NCI-H510A treated with DMSO at 0.1 percent for 48 hours (cell line): ENCODE results near the gene CTNS.

Experiments
- DNase-seq: peaks from one replicate; lab custom pipeline; 2025; lab: John Stamatoyannopoulos, UW

The CTNS gene

DNA sequence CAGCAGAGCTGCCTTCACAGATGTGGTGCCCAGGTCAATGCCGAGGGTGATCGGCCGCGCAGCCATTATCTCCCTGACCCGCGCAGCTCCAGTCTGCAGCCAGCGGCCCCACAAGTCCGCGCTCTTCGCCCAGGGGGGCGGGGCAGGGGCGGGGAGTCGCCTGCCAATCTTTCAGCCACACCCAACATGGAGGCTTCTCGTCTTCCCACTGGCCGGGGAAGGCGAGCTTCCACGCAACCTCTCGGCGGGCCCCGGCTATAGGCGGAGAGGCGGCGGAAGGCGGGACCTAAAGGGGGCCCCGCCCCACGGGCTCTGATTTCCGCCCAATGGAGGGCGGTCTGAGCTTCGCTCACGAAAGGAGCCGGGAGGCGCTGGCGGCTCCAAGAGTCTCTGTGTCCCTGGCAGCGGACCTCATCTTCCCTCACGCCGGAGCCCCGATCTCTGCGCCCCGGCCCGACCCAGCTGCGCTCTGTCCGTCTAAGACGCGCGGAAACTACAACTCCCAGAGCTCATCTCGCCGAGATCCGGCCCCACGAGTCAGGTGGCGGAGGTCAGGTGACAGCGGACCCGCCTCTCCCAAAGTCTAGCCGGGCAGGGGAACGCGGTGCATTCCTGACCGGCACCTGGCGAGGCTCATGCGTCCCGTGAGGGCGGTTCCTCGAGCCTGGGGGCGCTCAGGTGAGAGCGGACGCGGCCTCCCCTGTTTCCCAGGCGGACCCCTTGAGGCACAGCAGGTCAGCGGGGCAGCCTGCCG, at the start of gene CTNS, which contains the start of gene SHPK:
TSS of gene CTNS (plus strand) at position 607 of the 754 bp plus-strand sequence. CDS start 3,447 bp downstream, outside the sequence.
TSS of gene SHPK (minus strand) at position 97 of the 754 bp plus-strand sequence. CDS start at position 66, 31 bp downstream.
- DNase-seq, result peak; percentile 89

DNA sequence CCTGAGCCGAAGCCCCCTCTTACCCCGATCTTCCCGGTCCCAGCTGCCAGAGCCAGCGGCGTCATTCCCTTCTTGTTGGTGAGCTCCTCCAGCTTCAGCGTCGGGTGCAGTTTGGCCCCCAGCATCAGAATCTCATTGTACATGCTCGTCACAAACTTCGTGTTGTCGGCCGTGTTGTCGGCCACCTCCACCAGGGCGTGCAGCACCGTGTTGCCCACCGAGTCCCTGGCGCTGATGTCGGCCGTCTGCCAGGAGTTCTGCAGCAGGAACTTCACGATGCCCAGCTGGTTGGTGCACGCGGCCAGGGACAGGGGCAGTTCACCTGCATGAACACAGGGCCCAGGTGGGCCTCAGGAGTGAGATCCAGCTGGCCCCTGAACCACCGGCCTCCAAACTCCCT, 46.8 kb upstream of the CTNS start:
- DNase-seq, result no peak

DNA sequence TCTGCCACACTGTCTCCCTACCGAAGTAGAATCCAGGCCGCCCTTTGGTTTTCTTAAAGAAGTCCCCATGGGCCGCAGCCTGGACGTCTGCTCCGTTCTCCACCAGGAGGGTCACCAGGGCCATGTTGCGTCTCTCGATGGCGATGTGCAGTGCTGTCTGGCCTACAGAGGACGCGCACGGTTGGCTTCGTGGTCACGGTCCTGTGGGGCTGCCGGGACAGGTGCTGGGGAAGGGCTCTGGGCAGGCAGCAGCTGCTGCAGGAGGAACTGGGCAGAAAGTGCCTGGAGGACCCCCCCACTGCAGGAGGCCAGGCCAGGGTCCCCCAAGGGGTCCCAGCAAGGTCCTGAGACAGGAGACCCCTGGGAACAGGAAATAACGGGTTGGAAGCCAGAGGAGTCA, 46.3 kb upstream of the CTNS start:
- no peak for DNase-seq

DNA sequence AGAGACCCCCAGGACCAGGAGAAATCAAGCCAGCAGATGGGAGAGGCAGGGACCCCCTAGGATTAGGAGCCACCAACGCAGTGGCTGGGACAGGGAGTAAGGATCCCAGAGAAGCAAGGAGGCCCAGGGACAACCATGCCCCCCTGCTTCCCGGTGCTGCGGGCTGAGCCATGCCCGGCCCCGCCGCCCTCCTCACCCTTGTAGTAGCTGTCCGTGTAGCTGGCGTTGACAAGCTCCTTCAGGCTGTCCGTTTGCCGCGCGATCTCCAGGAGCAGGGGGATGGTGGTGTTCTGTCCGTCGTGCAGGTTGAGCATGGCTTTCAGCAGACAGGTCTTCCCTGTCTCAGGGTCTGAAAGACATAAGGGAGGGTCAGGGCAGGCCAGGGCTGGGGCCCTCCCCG, 45.8 kb upstream of the CTNS start:
- DNase-seq, result no peak

DNA sequence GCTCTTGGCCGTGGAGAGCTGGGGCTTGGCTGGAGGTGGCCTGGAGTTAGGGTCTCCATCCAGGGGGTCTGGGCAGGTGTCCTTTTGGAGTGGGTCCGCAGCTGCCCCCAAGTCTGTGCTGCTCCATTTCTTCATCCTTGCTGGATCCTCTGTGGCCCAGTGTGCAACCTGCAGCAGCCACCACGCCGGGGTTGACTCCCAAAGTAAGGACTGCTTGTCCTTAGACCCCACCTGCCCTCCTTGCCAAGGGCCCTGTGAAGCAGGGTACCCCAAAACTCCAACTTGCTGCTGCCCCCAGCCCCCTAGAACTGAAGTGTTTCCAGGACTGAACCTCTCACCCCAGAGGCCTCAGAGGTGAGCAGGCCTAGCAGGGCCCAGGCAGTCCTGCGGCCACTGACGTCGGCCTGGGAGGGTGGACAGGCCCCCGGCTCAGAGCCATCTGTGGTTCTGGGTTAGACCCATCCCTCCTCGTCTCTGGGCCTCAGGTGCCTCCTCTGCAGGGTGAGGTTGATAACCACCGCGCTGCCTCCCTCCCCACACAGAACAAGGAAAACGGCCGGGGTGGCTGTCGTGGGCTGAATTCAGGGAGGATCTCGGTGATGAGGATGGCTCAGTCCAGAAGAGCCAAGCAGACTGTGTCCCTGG, 44.2 kb upstream of the CTNS start:
- no peak for DNase-seq

DNA sequence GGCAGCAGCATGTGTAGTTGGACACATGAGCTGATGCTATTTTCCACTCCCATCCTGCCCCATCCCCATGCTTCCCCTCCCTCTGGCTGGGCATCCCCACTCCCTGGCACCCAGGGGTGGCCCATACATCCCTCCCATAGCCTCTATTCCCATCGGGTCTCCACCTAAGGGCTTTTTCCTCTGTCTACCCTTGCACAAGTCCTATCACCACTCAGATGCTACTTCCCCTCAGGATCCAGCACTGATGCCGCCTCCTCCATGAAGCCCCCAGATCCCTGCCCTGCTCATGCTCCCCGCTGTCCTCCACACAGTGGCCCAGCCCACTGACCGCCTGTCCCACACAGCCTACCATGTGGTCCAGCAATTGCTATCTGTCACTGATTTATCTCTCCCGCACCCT, 43.2 kb upstream of the CTNS start:
- DNase-seq, result no peak

DNA sequence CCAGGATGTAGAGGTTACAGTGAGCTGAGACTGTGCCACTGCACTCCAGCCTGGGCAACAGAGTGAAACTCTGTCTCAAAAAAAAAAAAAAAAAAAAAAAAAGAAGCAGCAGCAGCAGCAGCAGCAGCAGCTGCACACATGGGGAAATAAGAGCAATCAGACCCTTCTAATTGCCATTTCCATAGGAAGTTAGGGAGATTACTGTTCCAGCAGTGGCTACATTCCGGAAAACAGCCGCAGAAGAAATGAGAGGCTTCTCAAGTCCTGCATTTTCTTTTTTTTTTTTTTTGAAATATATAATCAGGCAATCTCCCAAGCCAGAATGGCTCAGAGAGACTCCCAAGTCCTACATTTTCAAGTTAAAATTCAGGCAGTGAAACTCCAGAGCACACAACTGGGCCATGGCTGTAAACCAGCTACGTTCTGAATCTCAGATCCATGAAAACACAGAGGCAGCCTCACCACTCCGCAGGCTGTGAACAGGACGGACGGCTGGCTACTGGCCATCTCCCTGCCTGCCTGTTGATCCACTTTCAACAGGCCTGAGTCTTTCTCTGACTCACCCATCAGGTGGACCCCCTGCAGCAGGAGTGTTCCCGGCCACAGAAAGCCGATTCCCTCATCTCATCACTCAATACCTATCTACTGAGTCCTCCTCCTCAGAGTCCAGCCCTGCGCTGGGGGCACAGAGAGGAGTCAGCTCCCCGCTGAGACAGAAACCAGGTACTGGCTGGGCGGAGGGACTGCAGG, 42.3 kb upstream of the CTNS start:
- DNase-seq, result no peak

DNA sequence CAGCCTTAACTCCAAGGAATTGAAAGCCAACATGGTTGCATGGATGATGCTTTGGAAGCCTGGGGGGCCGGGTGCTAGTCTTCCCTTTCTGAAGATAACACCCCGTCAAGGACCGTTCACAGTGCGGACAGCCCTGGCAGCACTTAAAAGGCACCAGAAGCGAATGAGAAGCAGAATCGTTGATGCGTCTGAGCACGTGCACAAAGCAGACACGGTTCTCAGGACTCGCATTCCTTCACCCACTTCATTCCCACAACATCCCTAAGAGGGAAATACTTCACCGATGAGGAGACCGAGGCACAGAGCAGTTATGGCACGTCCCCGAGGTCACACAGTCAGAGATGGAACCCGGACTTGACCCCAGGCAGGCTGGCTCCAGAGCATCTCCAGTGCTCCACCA, 41.6 kb upstream of the CTNS start:
- DNase-seq, result no peak

DNA sequence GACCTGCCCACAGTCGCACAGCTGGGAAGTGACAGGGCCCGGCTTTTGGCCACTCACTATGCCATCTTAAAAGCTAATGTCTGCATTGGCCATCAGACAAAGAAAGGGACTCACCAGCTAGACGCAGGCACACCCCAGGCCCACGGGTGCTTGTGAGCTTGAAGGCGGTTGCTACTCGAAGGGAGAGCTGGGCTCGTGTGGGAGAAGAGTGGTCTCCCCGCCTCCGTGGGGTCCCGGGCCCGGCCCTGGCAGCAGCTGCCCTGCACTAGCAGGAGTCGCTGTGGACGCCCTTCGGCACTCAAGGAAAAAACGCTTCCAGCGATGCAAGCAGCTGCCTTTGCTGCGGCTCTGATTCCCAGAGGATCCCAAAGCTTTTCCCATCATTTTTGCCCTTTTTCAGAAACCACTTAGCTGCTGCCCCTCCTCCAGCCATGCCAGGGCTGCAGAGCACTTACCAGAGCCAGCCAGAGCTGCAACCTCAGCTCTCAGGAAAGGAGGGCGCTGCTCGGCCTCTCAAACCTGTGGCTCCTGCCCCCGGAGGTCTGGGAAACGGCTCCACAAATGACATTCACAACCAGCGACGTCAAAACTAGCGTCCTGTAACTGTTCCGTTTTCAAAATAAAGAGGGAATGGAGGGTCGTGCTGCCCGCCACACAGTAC, 39.6 kb upstream of the CTNS start:
- DNase-seq, result no peak

DNA sequence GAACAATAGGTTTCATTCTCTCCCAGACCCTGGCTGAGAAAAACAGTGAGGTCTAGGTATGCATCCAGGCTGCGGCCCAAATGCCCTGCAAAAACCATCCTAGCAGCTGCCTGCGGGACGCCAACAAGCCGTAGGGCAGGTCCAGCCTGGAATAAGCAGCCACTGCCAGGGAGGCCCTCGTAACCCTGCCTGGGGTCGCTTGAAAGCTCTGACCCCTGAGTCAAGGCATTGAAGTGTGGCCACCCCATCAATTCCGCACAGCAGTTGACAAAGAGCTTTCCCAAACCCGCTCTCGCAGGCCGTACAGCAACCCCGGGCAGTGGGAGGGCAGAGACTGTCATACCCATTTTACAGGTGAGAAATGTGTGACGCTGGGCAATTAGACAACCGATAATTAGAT, 38.5 kb upstream of the CTNS start:
- no peak for DNase-seq

DNA sequence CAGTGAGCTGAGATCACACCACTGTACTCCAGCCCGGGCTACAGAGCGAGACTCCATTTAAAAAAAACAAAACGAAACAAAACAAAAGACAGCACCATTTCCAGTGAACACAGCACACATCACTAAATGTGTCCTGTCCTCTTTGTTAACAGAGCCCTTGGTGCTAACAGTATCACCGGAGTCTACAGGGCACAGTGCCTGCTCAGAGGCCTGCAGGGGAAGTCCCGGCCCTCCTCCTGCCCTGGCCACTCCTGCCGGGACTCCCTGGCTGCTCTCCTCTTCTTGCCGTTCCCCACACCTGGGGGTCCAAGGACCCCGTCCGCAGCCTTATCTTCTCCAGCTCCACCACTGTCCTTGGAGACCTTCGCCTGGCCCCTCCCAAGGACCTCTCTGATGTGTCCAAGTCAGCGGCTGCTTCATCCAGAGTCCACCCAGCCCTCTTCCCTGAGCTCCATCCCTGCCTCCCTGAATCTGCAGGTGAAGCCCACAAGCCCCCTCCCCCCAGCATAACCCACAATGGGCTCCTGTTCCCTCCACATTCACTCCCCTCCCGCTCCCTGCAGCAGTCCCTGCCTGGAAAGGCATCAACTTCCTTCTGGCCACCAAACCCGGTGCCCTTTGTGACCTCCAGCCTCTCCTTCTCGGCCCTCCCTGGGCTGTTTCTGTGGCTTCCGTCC, 35.9 kb upstream of the CTNS start:
- DNase-seq, result no peak

DNA sequence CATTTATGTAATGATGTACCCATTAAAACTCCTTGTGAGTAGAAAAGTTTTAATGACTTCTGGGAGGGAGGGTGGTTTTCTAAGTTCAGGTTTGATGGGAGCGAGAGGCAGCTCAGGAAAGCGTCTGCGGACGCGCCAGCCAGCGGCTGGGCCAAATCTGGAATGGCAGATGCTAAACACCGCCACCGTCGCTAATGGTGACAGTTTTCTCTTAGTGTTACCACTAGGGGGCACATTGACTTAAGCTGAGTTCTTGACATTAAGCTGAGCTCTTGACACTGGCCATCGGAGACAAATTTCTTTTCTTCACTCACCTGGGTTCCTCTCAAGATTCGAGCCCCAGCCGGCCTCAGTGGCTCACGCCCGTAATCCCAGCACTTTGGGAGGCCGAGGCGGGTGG, 34.1 kb upstream of the CTNS start:
- DNase-seq, result no peak

DNA sequence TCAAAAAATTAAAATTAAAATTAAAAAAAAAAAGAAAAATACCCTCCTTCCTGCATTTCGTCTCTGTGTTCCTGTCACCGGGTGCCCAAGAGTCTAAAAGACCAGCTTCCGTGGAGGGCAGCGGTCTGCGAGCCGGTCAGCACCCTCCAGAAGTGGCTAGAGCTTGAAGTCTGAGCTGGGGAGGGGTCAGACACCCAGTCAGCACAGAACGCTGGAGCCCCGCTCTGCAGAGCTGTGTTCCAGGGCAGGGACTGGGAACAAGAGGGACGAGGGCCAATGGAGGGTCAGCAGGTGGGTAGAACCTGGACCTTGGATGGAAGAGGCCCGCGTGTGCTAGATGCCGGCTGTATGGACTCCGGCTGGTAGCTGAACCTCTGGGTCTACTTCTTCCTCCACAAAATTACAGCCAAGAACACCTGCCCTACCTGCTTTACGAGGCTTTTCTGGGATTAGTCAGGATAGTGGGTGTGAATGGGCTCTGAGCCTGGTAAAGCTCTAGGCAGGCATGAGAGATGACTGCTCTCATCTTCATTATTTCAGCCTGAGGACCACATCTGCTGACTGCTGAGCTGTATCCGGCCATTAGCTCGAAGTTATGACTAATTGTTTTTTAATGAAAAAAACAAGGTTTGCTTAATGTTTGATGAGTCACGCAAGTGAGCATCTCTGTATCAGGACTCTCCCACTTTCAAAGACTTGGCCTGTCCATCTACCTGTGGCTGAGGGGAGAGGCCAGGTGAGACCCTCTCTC, 33.3 kb upstream of the CTNS start:
- DNase-seq, result no peak

DNA sequence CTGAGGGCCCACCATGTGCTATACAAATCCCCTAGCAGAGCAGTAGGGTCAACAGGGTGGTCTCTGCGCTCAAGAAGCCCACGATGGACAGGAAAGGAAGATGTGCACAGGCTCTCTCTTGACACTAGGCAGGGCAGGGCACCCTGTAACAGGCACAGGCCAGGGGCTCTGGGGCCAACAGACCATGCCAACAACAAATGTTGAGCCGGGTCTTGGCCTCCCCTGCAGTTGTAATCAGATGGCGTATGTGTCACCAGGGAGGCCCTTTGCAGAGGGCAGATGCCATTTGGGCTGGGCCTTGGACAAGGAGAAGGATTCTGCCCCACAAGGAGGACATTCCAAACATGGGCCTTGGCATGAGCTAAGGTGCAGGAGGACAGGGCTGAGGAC, 32.7 kb upstream of the CTNS start:
- no peak for DNase-seq

DNA sequence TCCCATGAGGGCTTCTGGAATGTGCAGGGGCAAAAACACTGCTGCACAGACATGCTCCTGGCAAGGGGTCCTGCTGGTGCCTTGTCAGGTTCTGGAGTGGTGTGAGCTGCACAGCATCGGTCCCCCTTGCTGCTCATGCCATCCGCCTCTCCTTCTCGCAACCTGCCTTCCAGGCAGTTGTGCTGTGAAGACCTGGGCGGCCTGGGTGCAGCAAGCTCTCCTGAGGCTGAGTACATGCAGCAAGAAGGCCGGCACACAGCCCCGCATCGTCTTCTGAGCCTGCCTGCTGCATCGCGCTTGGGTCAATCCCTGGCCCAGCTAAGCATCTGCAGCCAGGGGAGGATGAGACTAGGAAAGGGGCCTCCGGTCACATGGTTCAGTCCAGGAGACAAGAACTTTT, 26.9 kb upstream of the CTNS start:
- no peak for DNase-seq

DNA sequence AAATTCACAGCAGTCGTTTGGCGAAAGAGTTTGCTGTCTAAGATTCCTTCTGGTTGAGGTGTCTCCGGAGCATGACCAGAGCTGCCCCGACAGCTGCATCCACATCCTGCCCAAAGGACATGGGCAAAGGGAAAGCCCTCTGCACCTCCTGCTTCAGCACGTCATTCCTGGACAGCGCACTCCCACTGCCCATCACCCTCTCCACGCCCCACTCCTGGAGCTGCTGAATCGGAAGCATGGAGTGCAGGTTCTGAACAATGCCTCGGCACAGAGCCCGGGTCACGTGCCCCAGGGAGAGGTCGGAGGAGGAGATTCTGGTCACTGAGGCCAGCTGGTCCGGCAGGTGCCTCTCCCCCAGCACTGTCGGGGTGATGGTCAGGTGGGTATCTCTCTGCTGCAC, 26.0 kb upstream of the CTNS start:
- DNase-seq, result no peak

DNA sequence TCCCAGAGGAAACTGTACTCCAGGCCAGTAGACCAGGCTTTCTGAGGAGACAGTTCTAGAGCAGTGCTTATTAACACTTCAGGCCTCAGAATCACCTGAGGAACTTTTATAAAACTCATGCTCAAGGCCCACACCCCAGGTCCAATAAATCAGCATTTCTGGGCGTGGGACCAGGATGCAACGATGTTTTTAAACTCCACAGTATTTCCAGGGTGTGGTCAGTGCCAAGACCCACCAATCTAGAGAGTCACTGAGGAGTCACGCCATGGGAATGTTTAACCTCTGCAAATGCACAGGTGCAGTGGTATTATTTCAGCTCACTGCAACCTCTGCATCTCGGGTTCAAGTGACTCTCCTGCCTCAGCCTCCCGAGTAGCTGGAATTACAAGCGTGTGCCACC, 23.4 kb upstream of the CTNS start:
- DNase-seq, result no peak

DNA sequence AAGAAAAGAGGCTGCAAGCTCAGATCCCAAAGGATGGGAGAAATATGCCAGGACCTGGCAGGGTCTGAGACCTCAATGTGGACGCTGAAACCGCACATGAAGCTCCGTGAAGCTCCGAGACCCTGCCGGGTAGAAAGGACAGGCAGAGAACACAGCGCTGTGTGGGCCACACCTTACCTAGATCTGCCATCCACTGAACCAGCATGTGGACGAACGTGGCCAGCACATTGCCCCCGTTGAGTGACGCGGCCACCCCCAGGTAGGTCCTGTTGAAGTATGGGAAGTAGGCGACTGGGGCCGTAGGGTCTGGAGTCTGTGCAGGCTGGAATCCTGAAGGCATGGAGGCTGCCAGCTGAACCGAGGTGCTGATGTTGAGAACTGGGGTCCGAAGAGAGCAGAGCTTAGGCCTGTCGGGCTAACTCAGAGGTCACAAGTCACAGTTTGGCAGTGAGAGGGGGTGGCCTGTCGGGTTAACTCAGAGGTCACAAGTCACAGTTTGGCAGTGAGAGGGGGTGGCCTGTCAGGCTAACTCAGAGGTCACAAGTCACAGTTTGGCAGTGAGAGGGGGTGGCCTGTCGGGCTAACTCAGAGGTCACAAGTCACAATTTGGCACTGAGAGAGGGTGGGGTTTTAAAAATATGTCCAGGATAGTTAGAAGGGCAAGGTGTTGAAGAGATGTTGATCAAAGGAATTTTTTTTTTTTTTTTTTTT, 21.2 kb upstream of the CTNS start:
- DNase-seq, result no peak

DNA sequence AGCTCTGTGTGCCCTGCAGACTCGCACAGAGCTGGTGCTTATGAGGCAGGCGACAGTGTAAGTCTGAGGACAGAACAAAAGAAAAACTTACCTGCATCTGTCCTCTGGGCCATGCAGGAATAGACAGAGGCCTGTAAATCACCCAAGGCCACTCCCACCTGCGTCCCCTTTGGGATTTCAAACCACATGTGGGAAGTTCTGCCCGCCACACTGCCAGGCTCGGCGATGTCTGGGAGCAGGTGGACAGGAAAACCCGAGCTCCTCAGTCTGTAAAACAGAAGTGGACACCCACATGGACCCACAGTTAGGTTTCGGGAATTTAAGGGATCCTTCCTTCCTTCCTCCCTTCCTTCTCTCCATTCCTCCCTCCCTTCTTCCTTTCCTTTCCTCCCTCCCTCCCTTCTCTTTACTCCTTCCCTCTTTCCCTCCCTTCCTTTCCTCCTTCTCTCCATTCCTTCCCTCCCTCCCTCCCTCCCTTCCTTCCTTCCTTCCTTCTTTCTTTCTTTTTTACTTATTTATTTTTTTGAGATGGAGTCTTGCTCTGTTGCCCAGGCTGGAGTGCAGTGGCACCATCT, 15.3 kb upstream of the CTNS start:
- DNase-seq, result no peak

DNA sequence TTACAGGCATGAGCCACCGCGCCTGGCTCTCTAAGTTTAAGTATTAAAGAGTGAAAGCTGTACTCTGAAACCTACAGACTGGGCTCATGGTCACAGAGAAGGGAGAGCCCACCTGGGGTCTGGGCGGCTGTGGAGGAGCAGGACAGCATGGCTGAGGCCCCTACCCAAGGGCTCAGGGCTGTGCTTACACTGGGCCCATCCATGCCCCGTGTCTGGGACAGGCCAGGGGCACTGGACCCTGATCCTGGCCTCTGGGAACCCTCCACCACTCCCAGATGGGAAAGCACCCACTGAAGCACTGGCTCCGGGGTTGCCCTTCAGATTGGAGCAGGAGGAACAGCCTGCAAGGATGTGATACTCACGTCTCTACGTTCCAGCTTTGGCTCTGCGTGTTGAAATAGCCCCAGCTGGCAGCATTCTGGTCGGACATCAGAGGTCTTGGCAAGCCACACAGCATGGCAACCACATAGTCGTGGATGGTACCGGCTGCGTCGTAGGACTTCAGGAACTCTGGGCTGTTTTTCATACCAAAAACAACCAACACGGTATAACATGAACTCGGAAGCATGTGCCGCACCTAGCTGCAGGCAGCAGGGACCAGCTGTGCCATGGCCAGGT, 13.5 kb upstream of the CTNS start:
- no peak for DNase-seq
